ENCODE measurements around the gene AGT. TPM values are rescaled to one million over a fixed set of nuclear protein-coding genes. Genes with fewer than 3 reads are reported as not detected.

The AGT gene
- total RNA-seq, 1 experiment from 2014 or later, result not detected

DNA sequence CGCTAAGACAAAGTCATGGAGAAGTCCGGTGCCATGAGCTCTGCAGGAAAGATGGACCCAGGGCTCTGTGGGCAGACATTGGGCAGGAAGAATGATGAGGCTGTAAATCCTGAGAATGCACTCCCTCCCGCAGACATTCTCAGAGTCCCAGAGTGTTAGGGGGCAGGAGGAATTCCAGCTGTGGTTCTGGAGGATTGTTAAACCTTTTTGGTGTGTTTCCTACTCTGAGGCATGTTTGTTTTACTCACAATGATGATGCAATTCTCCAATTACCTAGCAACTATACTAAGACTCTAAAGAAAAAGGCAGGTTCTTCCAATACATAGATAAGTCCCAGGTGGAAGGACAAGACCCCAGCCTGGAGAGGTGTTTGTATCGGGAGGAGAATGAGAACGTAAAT, 30.5 kb upstream of the AGT start:
- H3K9me3 ChIP-seq (ENCODE audit: low read length), result no peaks in the 10 kb centered on the region
- no peak for TF ChIP-seq EZH2phosphoT487 (IDR thresholded peaks at IDR 0.05; ENCODE audit: borderline replicate concordance, low read length)
- no peak for TF ChIP-seq EZH2 (IDR thresholded peaks at IDR 0.05; ENCODE audit: low read length, unreplicated experiment)
- TF ChIP-seq, protein P1, sequence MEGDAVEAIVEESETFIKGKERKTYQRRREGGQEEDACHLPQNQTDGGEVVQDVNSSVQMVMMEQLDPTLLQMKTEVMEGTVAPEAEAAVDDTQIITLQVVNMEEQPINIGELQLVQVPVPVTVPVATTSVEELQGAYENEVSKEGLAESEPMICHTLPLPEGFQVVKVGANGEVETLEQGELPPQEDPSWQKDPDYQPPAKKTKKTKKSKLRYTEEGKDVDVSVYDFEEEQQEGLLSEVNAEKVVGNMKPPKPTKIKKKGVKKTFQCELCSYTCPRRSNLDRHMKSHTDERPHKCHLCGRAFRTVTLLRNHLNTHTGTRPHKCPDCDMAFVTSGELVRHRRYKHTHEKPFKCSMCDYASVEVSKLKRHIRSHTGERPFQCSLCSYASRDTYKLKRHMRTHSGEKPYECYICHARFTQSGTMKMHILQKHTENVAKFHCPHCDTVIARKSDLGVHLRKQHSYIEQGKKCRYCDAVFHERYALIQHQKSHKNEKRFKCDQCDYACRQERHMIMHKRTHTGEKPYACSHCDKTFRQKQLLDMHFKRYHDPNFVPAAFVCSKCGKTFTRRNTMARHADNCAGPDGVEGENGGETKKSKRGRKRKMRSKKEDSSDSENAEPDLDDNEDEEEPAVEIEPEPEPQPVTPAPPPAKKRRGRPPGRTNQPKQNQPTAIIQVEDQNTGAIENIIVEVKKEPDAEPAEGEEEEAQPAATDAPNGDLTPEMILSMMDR (conservative IDR thresholded peaks at IDR 0.05; ENCODE audit: low read depth, low read length), result no peak
- DNase-seq (peak; percentile 79), ATAC-seq (peak; percentile 53)
- POLR2A ChIA-PET (ENCODE audit: unreplicated experiment), result no interaction called here
- peak overlapping the region; percentile 5 for H3K4me2 ChIP-seq (ENCODE audit: low read length)
- no peak overlapping the region for H3K9ac ChIP-seq (ENCODE audit: low read length)
- no peaks in the 10 kb centered on the region for H3K79me2 ChIP-seq (ENCODE audit: low read length)
- peak overlapping the region; percentile 10; the same call in 1 of the 2 replicates for H2AFZ ChIP-seq (ENCODE audit: low read length)
- H3F3A ChIP-seq (ENCODE audit: low read length, unreplicated experiment), result no peaks in the 10 kb centered on the region
- no peaks in the 10 kb centered on the region for H4K20me1 ChIP-seq (ENCODE audit: low read length)
- H3K36me3 ChIP-seq (ENCODE audit: low read depth, low read length), result no peaks in the 10 kb centered on the region
- BruUV-seq (replicated peaks), result no TSS peak
- H3K4me1 ChIP-seq (ENCODE audit: insufficient read depth, low read length), result peaks cover 23% of the 10 kb centered on the region
- CTCF ChIA-PET, result interaction anchor here (0.5 to 0.6 kb wide), 2 partner anchors 96 to 153 kb away, joined by 3 read pairs; no protein-coding TSS in a partner anchor
- intact Hi-C loops (cut with micrococcal nuclease), result loop anchor here (5.0 kb wide), 1 partner anchor 62 kb away; no protein-coding TSS in a partner anchor
- no peaks in the 10 kb centered on the region for H3K9me2 ChIP-seq (replicated peaks; ENCODE audit: low read length)
- H3K27me3 ChIP-seq (ENCODE audit: low read length), result no peaks in the 10 kb centered on the region
- no peak overlapping the region for H3K27ac ChIP-seq (ENCODE audit: low read length)
- no peak overlapping the region for H3K4me3 ChIP-seq (ENCODE audit: low read length)

DNA sequence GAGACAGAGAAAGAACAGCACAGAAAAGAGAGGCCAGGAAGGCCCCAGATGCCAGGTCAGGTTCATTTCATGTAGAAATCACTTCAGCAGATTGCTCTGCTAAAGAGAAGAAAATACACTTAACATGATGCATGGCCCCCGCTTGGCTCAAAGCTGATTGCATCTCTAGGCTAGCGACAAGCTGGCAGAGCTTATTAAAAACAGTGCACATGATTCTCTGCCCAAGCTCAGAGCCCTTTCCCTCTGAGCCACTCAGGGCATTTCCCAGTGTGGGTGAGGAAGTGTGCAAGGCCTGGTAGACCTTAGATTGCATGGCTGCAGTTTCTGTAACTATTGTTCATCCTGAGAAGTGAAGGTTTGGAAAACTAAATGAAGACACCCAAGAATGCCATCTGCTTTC, 30.0 kb upstream of the AGT start:
- Histone ChIP-seq H3K36me3 (ENCODE audit: low read depth, low read length) (no peaks in the 10 kb centered on the region), H3F3A (ENCODE audit: low read length, unreplicated experiment) (no peaks in the 10 kb centered on the region), H3K27me3 (ENCODE audit: low read length) (no peaks in the 10 kb centered on the region), H3K9me3 (ENCODE audit: low read length) (no peaks in the 10 kb centered on the region), H3K9ac (ENCODE audit: low read length) (no peak overlapping the region), H3K9me2 (replicated peaks; ENCODE audit: low read length) (no peaks in the 10 kb centered on the region), H3K27ac (ENCODE audit: low read length) (no peak overlapping the region), H3K79me2 (ENCODE audit: low read length) (no peaks in the 10 kb centered on the region), H3K4me3 (ENCODE audit: low read length) (no peak overlapping the region), H2AFZ (ENCODE audit: low read length) (peak overlapping the region; percentile 10; the same call in 1 of the 2 replicates), H3K4me1 (ENCODE audit: insufficient read depth, low read length) (peaks cover 23% of the 10 kb centered on the region), H4K20me1 (ENCODE audit: low read length) (no peaks in the 10 kb centered on the region), H3K4me2 (ENCODE audit: low read length) (peak overlapping the region; percentile 5)
- ChIA-PET POLR2A (ENCODE audit: unreplicated experiment) (no interaction called here), CTCF (interaction anchor here (0.6 kb wide), 1 partner anchor 153 kb away, joined by 3 read pairs; no protein-coding TSS in a partner anchor)
- no TSS peak for BruUV-seq (replicated peaks)
- TF ChIP-seq EZH2 (IDR thresholded peaks at IDR 0.05; ENCODE audit: low read length, unreplicated experiment) (no peak), EZH2phosphoT487 (IDR thresholded peaks at IDR 0.05; ENCODE audit: borderline replicate concordance, low read length) (no peak)
- TF ChIP-seq, protein P1 (conservative IDR thresholded peaks at IDR 0.05; ENCODE audit: low read depth, low read length), result no peak
- ATAC-seq (peak; percentile 4; the same call in 1 of the 2 replicates), DNase-seq (no peak)
- intact Hi-C loops (cut with micrococcal nuclease), result loop anchor here (5.0 kb wide), 1 partner anchor 62 kb away; no protein-coding TSS in a partner anchor

DNA sequence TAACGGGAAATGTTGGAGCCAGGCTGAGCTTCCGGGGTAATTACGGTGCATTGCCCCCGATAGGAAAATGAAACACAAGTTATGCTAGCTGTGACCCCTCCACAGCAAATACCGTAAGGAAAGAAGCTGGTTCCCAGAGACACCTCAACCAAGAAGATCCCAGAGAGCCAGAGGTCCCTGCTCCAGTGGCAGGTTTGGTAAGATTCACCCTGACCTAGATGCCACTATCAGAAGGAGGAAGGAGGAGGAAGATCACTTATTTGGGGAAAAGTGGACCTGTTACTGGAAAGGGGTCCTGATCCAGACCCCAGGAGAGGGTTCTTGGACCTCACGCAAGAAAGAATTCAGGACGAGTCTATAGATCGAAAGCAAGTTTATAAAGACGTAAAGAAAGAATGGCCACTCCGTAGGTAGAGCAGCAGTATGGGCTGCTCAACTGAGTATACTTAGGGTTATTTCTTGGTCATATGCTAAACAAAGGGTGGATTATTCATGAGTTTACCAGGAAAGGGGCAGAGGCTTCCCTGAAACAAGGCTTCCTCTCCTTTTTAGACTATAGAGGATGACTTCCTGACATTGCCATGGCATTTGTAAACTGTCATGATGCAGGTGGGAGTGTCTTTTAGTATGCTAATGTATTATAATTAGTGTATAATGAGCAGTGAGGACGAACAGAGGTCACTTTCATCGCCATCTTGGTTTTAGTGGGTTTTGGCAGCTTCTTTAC, 25.8 kb upstream of the AGT start:
- Histone ChIP-seq H4K20me1 (ENCODE audit: low read length) (no peaks in the 10 kb centered on the region), H3K4me1 (ENCODE audit: insufficient read depth, low read length) (peaks cover 15% of the 10 kb centered on the region), H3F3A (ENCODE audit: low read length, unreplicated experiment) (no peaks in the 10 kb centered on the region), H3K9ac (ENCODE audit: low read length) (no peak overlapping the region), H3K4me3 (ENCODE audit: low read length) (no peak overlapping the region), H3K79me2 (ENCODE audit: low read length) (no peaks in the 10 kb centered on the region), H3K27me3 (ENCODE audit: low read length) (no peaks in the 10 kb centered on the region), H3K9me3 (ENCODE audit: low read length) (no peaks in the 10 kb centered on the region), H3K36me3 (ENCODE audit: low read depth, low read length) (no peaks in the 10 kb centered on the region), H2AFZ (ENCODE audit: low read length) (no peak overlapping the region), H3K9me2 (replicated peaks; ENCODE audit: low read length) (no peaks in the 10 kb centered on the region), H3K4me2 (ENCODE audit: low read length) (no peak overlapping the region), H3K27ac (ENCODE audit: low read length) (no peak overlapping the region)
- DNase-seq, result no peak
- ATAC-seq, result no peak
- ChIA-PET POLR2A (ENCODE audit: unreplicated experiment) (no interaction called here), CTCF (no interaction called here)
- intact Hi-C loops (cut with micrococcal nuclease), result loop anchor here (5.0 kb wide), 1 partner anchor 57 kb away; no protein-coding TSS in a partner anchor
- no TSS peak for BruUV-seq (replicated peaks)
- TF ChIP-seq EZH2phosphoT487 (IDR thresholded peaks at IDR 0.05; ENCODE audit: borderline replicate concordance, low read length), result no peak
- no peak for TF ChIP-seq EZH2 (IDR thresholded peaks at IDR 0.05; ENCODE audit: low read length, unreplicated experiment)
- TF ChIP-seq, protein P1 (conservative IDR thresholded peaks at IDR 0.05; ENCODE audit: low read depth, low read length), result no peak

Measured in PC-3 (cell line).